KMS-11 (cell line): Measurements from ENCODE around the gene YIPF5.

ENCODE experiments used
- H2AFZ ChIP-seq: fragments of 200-600 bp; sonication (generic); 2 replicates; pipeline ENCODE4 v1.6.1; 2016; ENCODE audit warnings: antibody characterized with exemption, mixed run types, low read depth
- H3K27ac ChIP-seq: fragments of 200-600 bp; sonication (generic); 2 replicates; pipeline ENCODE4 v1.6.1; 2016; ENCODE audit warnings: mild to moderate bottlenecking, mixed run types
- H3K27me3 ChIP-seq: fragments of 200-600 bp; sonication (generic); 2 replicates; pipeline ENCODE4 v1.6.1; 2017; ENCODE audit warnings: mild to moderate bottlenecking, low read depth, mixed run types, moderate library complexity; ENCODE audit not compliant: insufficient read depth
- H3K36me3 ChIP-seq: fragments of 200-600 bp; sonication (generic); 2 replicates; pipeline ENCODE4 v1.6.1; 2017; ENCODE audit warnings: mild to moderate bottlenecking, mixed run types; ENCODE audit not compliant: insufficient read depth
- H3K4me1 ChIP-seq: fragments of 200-600 bp; sonication (generic); 2 replicates; pipeline ENCODE4 v1.6.1; 2016; ENCODE audit warnings: mild to moderate bottlenecking, low read depth, mixed run types; ENCODE audit not compliant: poor library complexity, severe bottlenecking
- H3K4me2 ChIP-seq: fragments of 200-600 bp; sonication (generic); 2 replicates; pipeline ENCODE4 v1.7.0; 2016; ENCODE audit warnings: mild to moderate bottlenecking, mixed run types
- H3K4me3 ChIP-seq: fragments of 200-600 bp; sonication (generic); IDR thresholded peaks from 2 replicates; pipeline ENCODE4 v1.6.1; 2017; ENCODE audit warnings: low read depth, low read length, mixed read lengths; ENCODE audit not compliant: insufficient read depth
- H3K79me2 ChIP-seq: fragments of 200-600 bp; sonication (generic); 2 replicates; pipeline ENCODE4 v1.6.1; 2016; ENCODE audit warnings: low read depth, mixed run types; ENCODE audit not compliant: insufficient read depth
- H3K9ac ChIP-seq: fragments of 200-600 bp; sonication (generic); 2 replicates; pipeline ENCODE4 v1.6.1; 2016; ENCODE audit warnings: mild to moderate bottlenecking, mixed run types
- H4K20me1 ChIP-seq: fragments of 200-600 bp; sonication (generic); 2 replicates; pipeline ENCODE4 v1.6.1; 2016; ENCODE audit warnings: mild to moderate bottlenecking, mixed run types; ENCODE audit not compliant: insufficient read depth
- TF ChIP-seq, protein P1 (sequence below): fragments of 200-600 bp; sonication (generic); conservative IDR thresholded peaks from 2 replicates; pipeline ENCODE4 v1.6.1; 2017; ENCODE audit warnings: low read depth, mild to moderate bottlenecking, antibody characterized with exemption, low read length, moderate library complexity, mixed read lengths

Gene YIPF5

DNA sequence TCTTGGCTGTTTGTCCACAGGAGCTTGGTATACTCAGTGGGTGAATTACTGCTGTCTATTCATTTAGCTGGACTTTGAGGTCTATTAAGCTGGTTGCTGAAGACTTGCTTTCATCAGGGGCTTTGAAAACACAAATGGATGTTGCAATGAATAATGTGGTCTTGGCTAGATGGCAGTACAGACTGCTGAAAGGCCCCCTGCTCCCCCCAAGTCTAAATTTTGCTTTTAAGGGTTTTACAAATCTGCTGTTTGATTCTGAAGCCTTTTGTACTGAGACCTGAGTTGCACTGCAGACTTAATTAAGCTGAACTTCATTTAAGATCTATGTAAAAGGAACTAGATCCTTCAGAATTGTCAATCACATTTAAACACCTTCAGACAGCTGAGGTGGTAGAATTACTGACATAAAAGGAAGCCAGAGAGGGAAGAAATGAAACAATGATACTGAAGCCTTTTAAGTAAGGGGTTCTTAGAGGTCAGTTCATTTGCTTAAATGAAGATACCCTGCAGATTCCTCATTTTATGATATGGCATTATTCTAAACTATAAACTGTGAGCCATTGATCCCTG, 37.5 kb upstream of the YIPF5 start:
- no peaks in the 10 kb centered on the region for H3K4me1 ChIP-seq
- H3K36me3 ChIP-seq = no peaks in the 10 kb centered on the region
- H3K27ac ChIP-seq = no peak overlapping the region
- no peaks in the 10 kb centered on the region for H3K27me3 ChIP-seq
- TF ChIP-seq, protein P1, sequence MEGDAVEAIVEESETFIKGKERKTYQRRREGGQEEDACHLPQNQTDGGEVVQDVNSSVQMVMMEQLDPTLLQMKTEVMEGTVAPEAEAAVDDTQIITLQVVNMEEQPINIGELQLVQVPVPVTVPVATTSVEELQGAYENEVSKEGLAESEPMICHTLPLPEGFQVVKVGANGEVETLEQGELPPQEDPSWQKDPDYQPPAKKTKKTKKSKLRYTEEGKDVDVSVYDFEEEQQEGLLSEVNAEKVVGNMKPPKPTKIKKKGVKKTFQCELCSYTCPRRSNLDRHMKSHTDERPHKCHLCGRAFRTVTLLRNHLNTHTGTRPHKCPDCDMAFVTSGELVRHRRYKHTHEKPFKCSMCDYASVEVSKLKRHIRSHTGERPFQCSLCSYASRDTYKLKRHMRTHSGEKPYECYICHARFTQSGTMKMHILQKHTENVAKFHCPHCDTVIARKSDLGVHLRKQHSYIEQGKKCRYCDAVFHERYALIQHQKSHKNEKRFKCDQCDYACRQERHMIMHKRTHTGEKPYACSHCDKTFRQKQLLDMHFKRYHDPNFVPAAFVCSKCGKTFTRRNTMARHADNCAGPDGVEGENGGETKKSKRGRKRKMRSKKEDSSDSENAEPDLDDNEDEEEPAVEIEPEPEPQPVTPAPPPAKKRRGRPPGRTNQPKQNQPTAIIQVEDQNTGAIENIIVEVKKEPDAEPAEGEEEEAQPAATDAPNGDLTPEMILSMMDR = peak; percentile 36; the same call in 1 of the 2 replicates
- no peak overlapping the region for H2AFZ ChIP-seq
- no peak overlapping the region for H3K4me3 ChIP-seq
- H4K20me1 ChIP-seq = no peaks in the 10 kb centered on the region
- no peaks in the 10 kb centered on the region for H3K79me2 ChIP-seq
- H3K4me2 ChIP-seq = no peak overlapping the region
- no peak overlapping the region for H3K9ac ChIP-seq

DNA sequence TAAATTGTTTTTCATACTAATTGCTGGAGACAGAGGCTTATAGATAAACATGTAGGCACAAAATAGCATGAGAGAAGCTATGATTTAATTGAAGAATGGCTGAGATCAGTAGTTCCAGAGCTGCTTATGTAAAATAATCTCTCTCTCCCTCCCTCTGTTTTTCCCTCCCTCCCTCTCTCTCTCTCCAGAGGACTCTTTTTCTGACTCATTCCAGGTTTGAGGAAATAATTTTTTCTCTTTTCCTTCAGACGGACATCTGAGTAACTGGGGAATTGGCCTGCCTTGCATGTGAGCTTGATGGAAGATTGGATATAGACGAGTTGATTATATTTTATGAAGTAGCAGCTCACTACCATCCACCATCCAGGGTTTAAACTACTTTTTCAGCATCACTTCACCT, 35.7 kb upstream of the YIPF5 start:
- no peak overlapping the region for H3K9ac ChIP-seq
- no peaks in the 10 kb centered on the region for H3K36me3 ChIP-seq
- H3K4me2 ChIP-seq = no peak overlapping the region
- H4K20me1 ChIP-seq = no peaks in the 10 kb centered on the region
- H3K79me2 ChIP-seq = no peaks in the 10 kb centered on the region
- no peaks in the 10 kb centered on the region for H3K27me3 ChIP-seq
- no peak overlapping the region for H2AFZ ChIP-seq
- no peaks in the 10 kb centered on the region for H3K4me1 ChIP-seq
- TF ChIP-seq, protein P1 = no peak
- H3K27ac ChIP-seq = no peak overlapping the region
- H3K4me3 ChIP-seq = no peak overlapping the region

DNA sequence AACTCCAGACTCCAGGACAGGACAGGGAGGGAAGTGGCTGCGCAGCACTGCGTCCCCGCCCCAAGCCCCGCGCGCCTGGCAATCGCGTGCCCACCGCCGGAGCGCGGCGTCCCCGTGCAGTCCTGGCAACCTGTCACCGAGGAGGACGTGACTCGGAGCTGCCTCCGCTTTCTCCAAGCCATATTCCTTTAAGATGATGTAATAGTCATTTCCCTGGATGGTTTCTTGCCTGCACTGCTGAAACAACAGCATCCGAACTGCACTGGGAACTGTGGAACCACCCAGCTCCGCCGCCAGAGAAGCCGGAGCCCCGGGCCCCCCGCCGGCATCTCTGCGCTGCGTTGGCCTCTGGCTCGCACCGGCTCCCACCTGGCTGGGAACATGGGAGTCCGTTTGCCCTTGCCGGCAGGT, 34.7 kb upstream of the YIPF5 start:
- Histone ChIP-seq H3K27me3 (no peaks in the 10 kb centered on the region), H4K20me1 (no peaks in the 10 kb centered on the region), H3K36me3 (no peaks in the 10 kb centered on the region), H2AFZ (no peak overlapping the region), H3K79me2 (no peaks in the 10 kb centered on the region), H3K4me1 (no peaks in the 10 kb centered on the region), H3K27ac (no peak overlapping the region), H3K9ac (no peak overlapping the region), H3K4me2 (no peak overlapping the region), H3K4me3 (no peak overlapping the region)
- TF ChIP-seq, protein P1 = no peak

DNA sequence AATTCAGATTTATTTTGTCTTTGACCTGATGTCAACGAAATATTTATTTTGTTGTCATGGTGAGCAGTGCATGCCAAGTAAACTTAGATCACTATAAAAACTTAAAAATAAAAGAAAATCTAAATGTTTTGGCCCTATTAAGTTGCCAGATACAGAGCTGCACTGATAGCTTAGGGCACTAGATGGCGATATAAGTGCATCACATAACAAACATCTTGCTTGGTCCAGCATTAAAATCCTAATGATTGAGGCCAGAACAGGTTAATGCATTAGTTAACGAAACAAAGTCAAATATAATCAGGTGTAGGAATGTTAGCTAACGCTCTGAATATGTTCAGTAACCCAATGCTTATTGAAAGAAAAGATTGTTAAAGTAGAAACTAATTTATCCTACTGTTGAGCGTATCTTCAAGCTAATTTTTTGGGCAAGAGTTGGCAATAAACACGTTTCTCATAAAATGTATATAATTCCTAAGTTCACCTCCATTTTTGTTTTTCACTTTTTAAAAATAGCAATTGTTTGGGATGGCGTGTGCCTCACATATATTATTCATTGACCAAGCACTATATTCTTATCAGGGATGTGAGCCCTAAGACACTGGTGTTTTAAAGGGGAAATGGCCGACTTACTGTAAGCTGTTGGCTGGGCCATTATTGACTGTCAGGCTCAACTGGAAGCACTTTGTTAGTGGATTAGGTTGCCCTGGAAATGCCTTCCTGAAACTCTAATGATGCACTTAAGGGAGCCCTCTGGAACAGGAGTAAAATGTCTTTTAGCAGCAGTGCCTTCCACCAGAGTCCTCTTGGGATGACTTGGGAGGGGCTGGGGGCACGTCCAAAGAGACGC, 33.5 kb upstream of the YIPF5 start:
- TF ChIP-seq, protein P1 = peak; percentile 92
- no peak overlapping the region for H3K9ac ChIP-seq
- H3K79me2 ChIP-seq = no peaks in the 10 kb centered on the region
- H3K4me2 ChIP-seq = no peak overlapping the region
- H4K20me1 ChIP-seq = no peaks in the 10 kb centered on the region
- H3K27ac ChIP-seq = no peak overlapping the region
- H2AFZ ChIP-seq = no peak overlapping the region
- H3K27me3 ChIP-seq = no peaks in the 10 kb centered on the region
- H3K36me3 ChIP-seq = no peaks in the 10 kb centered on the region
- H3K4me1 ChIP-seq = no peaks in the 10 kb centered on the region
- H3K4me3 ChIP-seq = no peak overlapping the region
